Stimulated activated CD8-positive, alpha-beta memory T cell treated with anti-CD3 and anti-CD28 coated beads, Interleukin-4, amount 100 ng/mL, for 48 hours (primary cell): ENCODE results near the gene R3HDM4.

Experiments
- DNase-seq: peaks from one replicate; pipeline ENCODE4 v3.0.0-alpha.2; 2020

Gene R3HDM4

DNA sequence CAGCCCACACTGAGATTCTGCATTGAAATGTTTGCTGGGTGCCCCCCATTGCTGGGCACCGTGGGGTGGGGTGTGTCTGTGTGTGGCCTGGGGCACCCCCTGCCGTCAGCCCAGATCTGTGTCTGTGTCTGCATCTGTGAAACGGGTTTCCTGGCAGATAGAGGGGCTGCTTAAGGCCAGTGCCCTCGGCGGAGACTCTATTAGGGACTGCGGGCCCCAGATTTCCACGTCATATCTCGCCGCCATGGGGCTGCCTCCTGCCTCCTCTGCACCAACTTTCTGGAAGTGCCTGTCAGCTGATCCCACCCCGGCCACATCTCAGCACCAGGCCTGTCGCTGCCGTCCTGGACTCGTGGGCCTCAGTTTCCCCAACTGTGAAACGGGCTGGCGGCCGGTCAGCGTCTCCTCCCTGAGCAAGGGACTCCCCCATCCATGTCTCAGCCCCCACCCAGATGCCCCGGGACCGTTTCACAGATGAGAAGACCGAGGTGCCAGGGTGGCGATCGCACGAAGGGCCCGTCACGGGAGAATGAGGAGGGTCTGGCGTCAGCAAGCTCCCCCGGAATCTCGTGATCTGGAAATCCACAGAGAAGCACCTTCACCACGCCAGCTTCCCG lies 34.2 kb upstream of the R3HDM4 start:
- no peak for DNase-seq

GRCh38 chr19:945401-946252 lies 32.6 kb upstream of the R3HDM4 start:
- DNase-seq: no peak

- no peak for DNase-seq
These were observed 31.7 kb upstream of the R3HDM4 start for GRCh38 chr19:944663-945241.

GRCh38 chr19:944171-944567 lies 31.1 kb upstream of the R3HDM4 start:
- no peak for DNase-seq

- DNase-seq: no peak
These were observed 30.6 kb upstream of the R3HDM4 start for GRCh38 chr19:943551-944170.

DNA sequence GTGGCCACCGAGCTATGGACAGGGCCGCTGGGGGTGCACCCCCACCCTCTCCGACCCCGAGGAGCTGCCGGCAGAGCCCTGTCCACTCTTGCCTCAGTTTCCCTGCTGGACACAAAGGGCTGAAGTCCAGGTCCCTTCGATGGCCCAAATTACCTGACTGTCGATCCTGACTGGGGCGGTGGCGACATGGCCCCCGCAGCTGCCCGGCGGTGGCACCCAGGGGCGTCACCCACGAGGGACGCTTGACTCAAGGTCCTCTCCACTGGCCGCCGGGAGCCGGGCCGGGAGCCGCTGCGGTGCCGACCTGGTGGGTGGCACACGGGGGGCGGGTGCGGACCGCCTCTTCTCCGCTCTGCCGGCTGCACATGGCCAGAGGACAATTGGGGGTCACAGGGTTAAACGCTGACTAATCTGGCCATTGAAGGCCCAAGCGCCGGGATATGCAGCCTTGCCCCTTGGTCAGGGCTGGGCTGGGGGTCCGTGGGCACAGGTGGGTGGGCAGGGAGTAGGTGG lies 29.2 kb upstream of the R3HDM4 start:
- DNase-seq: no peak

DNA sequence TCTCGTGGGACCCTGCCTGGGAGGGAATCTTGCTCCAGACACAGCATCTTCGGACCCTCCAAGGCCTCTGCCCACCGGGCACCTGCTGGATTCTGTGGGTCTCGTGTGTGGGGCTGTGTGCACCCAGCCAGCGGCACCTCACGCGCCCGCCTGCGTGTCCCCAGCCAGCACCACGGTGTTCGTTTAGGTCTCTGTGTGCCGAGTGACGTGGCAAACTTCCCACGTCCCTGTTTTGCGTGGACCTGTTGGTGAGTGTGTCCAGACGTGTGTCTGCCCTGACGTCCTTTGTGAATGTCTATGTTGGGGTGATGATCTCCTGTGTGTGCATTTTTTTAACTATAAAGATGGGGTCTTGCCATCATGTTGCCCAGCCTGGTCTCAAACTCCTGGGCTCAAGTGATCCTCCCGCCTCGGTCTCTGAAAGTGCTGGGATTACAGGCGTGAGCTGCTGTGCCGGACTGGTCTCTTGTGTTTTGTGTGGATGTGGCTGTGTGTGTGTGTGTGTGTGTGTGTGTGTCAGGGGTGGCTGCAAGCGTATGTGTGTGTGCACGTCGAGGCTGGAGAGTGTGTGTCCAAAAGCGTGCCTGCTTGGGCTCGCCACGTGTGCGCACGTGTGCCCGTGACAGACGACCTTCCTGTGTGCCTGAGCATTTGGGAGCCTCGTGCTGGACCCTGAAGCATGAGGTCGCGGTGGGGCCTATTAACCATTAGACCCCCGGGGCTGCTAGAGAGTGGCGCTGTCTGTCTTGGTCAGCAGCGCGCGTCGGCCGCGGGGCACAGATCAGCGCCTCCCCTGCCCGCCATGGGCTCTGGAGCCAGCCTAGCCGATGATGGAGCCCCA lies 28.5 kb upstream of the R3HDM4 start:
- no peak for DNase-seq

DNA sequence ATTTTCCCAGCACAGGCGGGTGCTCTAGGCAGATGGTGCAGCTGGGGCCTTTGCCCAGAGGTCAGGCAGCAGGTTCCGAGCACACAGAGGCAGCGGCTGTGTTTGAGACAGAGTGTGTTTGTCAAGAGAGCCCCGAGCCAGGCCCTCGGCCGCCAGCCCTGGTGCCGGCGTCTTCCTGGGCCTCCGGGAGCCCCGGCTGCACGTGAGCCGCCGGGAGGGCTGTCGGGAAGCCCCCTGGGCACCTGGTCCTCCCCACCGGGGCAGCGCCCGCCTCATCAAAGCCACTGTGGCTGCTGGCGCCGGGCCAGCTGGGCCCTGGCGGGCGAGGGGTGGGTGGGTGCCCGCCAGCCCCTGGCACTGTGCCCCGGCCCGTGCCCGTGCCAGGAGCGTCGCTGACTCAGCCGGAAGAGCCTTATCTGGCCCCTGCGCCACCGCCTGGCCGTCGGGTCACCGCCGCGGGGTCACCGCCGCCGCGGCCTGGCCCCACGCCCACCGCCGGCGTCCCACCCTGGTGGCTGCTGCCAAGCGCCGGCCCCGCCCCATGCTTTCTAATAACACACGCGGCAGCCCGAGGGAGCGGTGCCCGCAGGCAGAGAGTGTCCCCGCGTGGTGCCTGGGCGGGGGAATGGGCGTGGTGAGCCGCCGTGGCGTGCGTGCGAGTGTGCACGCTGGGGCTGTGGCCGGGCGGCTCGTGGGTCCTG lies 27.7 kb upstream of the R3HDM4 start:
- peak; percentile 64 for DNase-seq

- DNase-seq: no peak
These were observed 26.9 kb upstream of the R3HDM4 start for GRCh38 chr19:939922-940321.

DNA sequence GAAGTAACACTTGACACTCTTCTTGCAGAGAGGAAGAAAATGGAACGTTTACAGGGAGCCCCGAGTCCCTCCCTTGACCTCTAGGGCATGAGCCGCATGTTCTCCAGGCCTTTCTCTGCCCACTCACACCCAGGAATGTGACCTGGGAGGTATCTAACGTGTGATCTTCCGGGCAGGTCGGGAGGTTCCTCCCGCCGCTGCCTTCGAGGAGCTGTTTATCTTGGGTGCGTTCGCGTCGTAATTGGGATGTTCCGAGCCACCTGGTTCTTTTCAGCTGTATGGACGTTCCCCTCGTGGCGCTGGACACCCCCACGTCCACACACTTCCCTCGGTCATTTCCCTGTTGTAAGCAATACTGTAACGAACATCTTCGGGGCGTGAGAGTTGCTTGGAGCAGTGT lies 26.4 kb upstream of the R3HDM4 start:
- DNase-seq: no peak

- no peak for DNase-seq
These were observed 25.4 kb upstream of the R3HDM4 start for GRCh38 chr19:938233-938923.

GRCh38 chr19:937259-937694 lies 24.3 kb upstream of the R3HDM4 start:
- DNase-seq: peak; percentile 63

DNA sequence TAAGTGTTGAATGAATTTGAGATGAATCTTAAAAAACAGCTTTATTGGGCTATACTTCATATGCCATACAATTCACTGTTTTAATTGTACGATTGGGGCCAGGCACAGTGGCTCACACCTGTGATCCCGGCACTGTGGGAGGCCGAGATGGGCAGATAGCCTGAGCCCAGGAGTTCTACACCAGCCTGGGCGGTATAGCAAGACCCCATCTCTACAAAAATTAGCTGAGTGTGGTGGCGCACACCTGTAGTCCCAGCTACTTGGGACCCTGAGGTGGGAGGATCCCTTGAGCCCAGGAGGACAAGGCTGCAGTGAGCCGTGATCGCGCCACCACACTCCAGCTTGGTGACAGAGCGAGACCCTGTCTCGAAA lies 23.1 kb upstream of the R3HDM4 start:
- DNase-seq: no peak

GRCh38 chr19:934865-935479 lies 22.0 kb upstream of the R3HDM4 start:
- DNase-seq: no peak

- DNase-seq: no peak
These were observed 21.3 kb upstream of the R3HDM4 start for GRCh38 chr19:934197-934840.

DNA sequence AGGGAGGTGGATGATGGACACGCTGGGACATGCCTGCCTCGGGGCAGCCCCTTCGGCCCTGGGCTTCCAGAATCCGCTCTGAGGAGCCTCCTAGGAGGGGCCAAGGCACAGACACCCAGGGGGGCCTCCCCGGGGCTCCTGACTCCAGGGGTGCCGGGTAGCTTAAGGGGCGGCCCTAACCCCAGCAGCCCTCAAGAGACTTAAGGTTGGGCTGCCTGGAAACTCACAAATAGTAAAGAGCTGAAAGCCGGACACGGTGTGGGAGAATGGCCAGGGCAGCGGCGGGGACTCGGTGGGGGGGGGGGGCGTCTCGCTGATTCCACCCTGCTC lies 20.5 kb upstream of the R3HDM4 start:
- DNase-seq: no peak

- no peak for DNase-seq
These were observed 19.9 kb upstream of the R3HDM4 start for GRCh38 chr19:932648-933552.

DNA sequence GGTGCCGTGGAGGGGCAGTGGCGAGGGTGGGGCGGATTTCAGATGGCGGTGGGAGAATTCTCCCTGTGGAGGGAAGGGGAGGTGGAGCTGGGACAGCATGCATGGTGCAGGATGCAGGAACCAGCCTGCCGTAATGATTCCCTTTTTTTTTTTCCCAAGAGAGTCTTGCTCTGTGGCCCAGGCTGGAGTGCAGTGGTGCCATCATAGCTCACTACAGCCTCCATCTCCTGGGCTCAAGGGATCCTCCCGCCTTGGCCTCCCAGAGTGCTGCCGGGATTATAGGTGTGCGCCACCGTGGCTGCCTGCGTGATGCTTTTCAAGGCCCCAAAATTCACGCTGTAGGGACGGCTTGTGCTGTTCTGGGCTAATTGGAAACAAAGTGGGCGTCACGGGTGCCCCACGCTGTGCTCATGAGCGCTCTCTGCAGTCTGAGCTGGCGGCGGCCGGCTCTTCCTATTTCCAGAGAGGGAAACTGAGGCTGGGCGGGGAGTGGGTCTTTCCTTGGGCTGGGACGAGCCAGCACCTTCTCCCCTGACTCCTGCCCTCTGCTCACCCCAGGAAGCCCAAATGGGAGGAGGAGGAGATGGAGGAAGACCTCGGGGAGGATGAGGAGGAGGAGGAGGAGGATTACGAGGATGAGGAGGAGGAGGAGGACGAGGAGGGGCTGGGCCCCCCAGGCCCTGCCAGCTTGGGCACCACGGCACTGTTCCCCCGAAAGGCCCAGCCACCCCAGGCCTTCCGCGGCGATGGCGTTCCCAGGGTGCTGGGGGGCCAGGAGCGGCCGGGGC lies 19.0 kb upstream of the R3HDM4 start:
- no peak for DNase-seq

GRCh38 chr19:929891-930258 lies 16.9 kb upstream of the R3HDM4 start:
- no peak for DNase-seq
